ENCODE results near the gene DARS1. TPM values are rescaled to one million over a fixed set of nuclear protein-coding genes. Genes with fewer than 3 reads are reported as not detected.

Gene DARS1
- polyA plus RNA-seq, 2 donors, result 52.5 to 141 TPM

DNA sequence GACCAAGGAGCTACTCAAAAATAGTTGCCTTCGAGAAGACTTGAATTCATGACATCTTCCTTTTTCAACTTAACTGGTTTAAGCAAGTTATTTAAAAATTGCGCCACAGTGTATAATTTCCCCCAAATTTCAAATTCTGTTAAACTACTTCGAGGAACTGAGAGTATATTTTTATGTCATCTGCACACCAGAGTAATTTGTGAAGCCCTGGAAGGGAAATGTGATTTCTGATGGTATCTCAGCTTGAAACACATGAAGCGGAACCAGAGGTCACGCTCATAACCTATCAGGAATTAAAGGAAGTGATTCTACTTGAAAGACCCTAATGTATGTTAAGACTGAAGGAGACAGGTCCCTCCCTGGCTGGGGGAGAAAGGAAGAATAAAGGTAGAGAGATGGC, 33.9 kb upstream of the DARS1 start:
- 73 to 79% methylated on average over 5 of the region's 5 CpGs for WGBS, 2 donors

DNA sequence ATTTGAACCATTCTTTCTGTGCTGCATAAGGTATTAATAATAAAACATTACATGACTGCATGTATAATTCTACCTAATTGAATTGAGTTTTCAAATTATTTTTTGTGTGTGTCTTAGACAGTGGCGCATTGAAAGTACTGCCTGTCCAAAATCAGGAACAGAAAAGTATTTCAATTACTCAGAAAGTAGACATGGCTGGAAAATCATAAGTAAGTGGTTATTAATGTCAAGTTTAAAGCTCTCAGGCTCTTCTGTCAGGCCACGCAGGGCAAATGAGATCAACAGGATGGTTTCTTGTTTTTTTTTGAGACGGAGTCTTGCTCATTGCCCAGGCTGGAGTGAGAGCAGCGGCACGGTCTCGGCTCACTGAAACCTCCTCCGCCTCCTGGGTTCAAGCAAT, 32.4 kb upstream of the DARS1 start:
- 96% methylated on average over 7 of the region's 7 CpGs for WGBS, 2 donors
- Histone ChIP-seq H3K27me3 (ENCODE audit: control insufficient read depth in 1 of 2, insufficient read depth in 2 of 2, low read length in 2 of 2) (no peaks in the 10 kb centered on the region), H3K4me3 (ENCODE audit: low read depth in 1 of 2, low read length in 2 of 2) (no peak overlapping the region), H3K9me3 (ENCODE audit: control insufficient read depth in 2 of 2, insufficient read depth in 1 of 2, low read depth in 1 of 2, low read length in 1 of 2) (no peaks in the 10 kb centered on the region), H3K4me1 (ENCODE audit: control insufficient read depth in 2 of 2, insufficient read depth in 2 of 2, low read length in 1 of 2) (no peaks in the 10 kb centered on the region), H3K27ac (ENCODE audit: low read depth in 2 of 2, low read length in 1 of 2) (no peak overlapping the region), H3K36me3 (ENCODE audit: control insufficient read depth in 2 of 2, insufficient read depth in 2 of 2, low read length in 1 of 2) (no peaks in the 10 kb centered on the region)

More for the DNA sequence above, 33.9 kb upstream of the DARS1 start:
- Histone ChIP-seq H3K36me3 (ENCODE audit: control insufficient read depth in 2 of 2, insufficient read depth in 2 of 2, low read length in 1 of 2) (no peaks in the 10 kb centered on the region), H3K27me3 (ENCODE audit: control insufficient read depth in 1 of 2, insufficient read depth in 2 of 2, low read length in 2 of 2) (no peaks in the 10 kb centered on the region), H3K4me3 (ENCODE audit: low read depth in 1 of 2, low read length in 2 of 2) (no peak overlapping the region), H3K27ac (ENCODE audit: low read depth in 2 of 2, low read length in 1 of 2) (no peak overlapping the region), H3K9me3 (ENCODE audit: control insufficient read depth in 2 of 2, insufficient read depth in 1 of 2, low read depth in 1 of 2, low read length in 1 of 2) (no peaks in the 10 kb centered on the region), H3K4me1 (ENCODE audit: control insufficient read depth in 2 of 2, insufficient read depth in 2 of 2, low read length in 1 of 2) (no peaks in the 10 kb centered on the region)

DNA sequence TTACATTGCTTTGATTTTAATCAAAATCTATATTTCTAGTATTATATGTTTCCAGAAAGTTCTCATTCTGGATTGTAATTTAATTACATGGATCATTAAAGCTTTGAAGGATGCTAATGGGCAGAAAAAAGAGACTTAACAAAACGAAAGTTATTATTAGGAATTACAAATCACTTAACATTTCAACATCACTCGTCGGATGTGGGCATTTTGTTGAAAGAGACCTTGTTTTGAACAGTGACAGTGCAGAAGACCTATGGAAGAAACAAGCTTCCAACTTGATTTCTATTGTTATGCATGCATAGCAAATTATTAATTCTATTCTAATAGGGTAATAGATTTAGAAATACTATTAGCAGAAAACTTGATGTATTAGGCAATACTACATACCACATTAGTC, 31.4 kb upstream of the DARS1 start:
- 86 to 88% methylated on average over 3 of the region's 3 CpGs for WGBS, 2 donors

DNA sequence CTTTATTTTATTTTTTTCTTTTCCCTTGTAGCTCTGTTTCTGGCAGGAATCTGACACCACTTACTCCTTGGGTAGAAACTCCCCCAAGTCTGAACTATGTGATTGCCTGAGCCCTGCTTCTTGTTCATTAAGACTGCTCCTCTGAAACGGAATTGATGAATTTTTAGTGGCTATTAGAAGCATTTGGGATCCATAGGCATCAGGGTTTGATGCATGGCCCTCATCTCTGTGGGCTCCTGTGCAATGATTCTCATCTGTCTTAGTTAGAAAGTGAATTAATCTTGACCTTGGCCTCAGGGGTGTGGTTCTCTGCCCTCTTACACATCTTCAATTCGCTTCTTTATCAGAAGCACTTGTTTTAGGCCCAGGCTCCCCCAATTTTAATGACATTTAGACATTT, 31.0 kb upstream of the DARS1 start:
- WGBS, 2 donors, result 82 to 83% methylated on average over 2 of the region's 2 CpGs
- H3K27me3 ChIP-seq (ENCODE audit: control insufficient read depth in 1 of 2, insufficient read depth in 2 of 2, low read length in 2 of 2), result peaks cover 0 to 2% of the 10 kb centered on the region in 2 donors
- no peak overlapping the region for H3K27ac ChIP-seq (ENCODE audit: low read depth in 2 of 2, low read length in 1 of 2)
- H3K9me3 ChIP-seq (ENCODE audit: control insufficient read depth in 2 of 2, insufficient read depth in 1 of 2, low read depth in 1 of 2, low read length in 1 of 2), result no peaks in the 10 kb centered on the region
- H3K36me3 ChIP-seq (ENCODE audit: control insufficient read depth in 2 of 2, insufficient read depth in 2 of 2, low read length in 1 of 2), result no peaks in the 10 kb centered on the region
- H3K4me3 ChIP-seq (ENCODE audit: low read depth in 1 of 2, low read length in 2 of 2), result no peak overlapping the region
- no peaks in the 10 kb centered on the region for H3K4me1 ChIP-seq (ENCODE audit: control insufficient read depth in 2 of 2, insufficient read depth in 2 of 2, low read length in 1 of 2)

More for the DNA sequence above, 31.4 kb upstream of the DARS1 start:
- no peak overlapping the region for H3K4me3 ChIP-seq (ENCODE audit: low read depth in 1 of 2, low read length in 2 of 2)
- peaks cover 0 to 2% of the 10 kb centered on the region in 2 donors for H3K27me3 ChIP-seq (ENCODE audit: control insufficient read depth in 1 of 2, insufficient read depth in 2 of 2, low read length in 2 of 2)
- H3K27ac ChIP-seq (ENCODE audit: low read depth in 2 of 2, low read length in 1 of 2), result no peak overlapping the region
- no peaks in the 10 kb centered on the region for H3K4me1 ChIP-seq (ENCODE audit: control insufficient read depth in 2 of 2, insufficient read depth in 2 of 2, low read length in 1 of 2)
- no peaks in the 10 kb centered on the region for H3K9me3 ChIP-seq (ENCODE audit: control insufficient read depth in 2 of 2, insufficient read depth in 1 of 2, low read depth in 1 of 2, low read length in 1 of 2)
- H3K36me3 ChIP-seq (ENCODE audit: control insufficient read depth in 2 of 2, insufficient read depth in 2 of 2, low read length in 1 of 2), result no peaks in the 10 kb centered on the region

DNA sequence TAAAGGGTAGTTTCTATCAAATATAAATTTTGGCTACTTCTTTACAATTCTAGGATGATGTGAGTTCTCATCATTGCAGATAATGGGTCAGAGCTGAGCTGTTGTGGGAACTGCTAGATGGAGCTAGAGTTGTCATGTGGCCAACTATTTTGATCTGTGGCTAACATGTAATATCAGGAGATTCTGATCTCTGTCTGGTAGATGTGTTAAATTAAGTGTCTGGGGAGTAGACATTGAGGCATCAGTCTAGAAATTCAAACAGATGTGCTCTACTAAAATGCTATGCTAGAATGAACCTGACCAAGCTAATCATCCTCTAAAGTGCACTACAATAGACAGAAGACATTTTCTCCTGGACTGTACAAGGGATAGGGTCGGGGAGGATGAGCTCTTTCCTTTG, 30.3 kb upstream of the DARS1 start:
- 53 to 86% methylated on average over 1 of the region's 1 CpG for WGBS, 2 donors
- H3K27me3 ChIP-seq (ENCODE audit: control insufficient read depth in 1 of 2, insufficient read depth in 2 of 2, low read length in 2 of 2), result peaks cover 0 to 2% of the 10 kb centered on the region in 2 donors
- H3K36me3 ChIP-seq (ENCODE audit: control insufficient read depth in 2 of 2, insufficient read depth in 2 of 2, low read length in 1 of 2), result no peaks in the 10 kb centered on the region
- H3K4me1 ChIP-seq (ENCODE audit: control insufficient read depth in 2 of 2, insufficient read depth in 2 of 2, low read length in 1 of 2), result no peaks in the 10 kb centered on the region
- H3K27ac ChIP-seq (ENCODE audit: low read depth in 2 of 2, low read length in 1 of 2), result no peak overlapping the region
- H3K4me3 ChIP-seq (ENCODE audit: low read depth in 1 of 2, low read length in 2 of 2), result no peak overlapping the region
- no peaks in the 10 kb centered on the region for H3K9me3 ChIP-seq (ENCODE audit: control insufficient read depth in 2 of 2, insufficient read depth in 1 of 2, low read depth in 1 of 2, low read length in 1 of 2)

DNA sequence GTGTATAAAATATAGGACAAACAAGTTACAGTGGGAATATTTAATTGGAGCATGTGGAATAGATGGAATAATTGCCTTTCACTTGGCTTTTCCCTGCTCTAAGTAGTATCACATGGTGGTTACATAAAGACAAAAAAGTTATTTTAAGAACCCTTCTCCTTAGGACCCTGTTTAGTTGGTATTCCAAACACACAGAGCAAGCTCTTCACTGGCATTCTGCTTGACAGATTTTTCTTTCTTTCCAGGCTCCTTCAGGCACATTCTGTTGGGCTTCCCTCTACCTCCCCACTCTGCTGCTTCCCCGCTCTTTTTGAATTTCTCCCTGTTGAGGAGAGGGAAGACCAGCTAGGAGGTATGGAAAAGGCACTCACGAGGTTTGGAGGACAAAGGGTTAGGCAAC, 29.0 kb upstream of the DARS1 start:
- Histone ChIP-seq H3K4me3 (ENCODE audit: low read depth in 1 of 2, low read length in 2 of 2) (no peak overlapping the region), H3K9me3 (ENCODE audit: control insufficient read depth in 2 of 2, insufficient read depth in 1 of 2, low read depth in 1 of 2, low read length in 1 of 2) (no peaks in the 10 kb centered on the region), H3K27me3 (ENCODE audit: control insufficient read depth in 1 of 2, insufficient read depth in 2 of 2, low read length in 2 of 2) (peaks cover 0 to 2% of the 10 kb centered on the region in 2 donors), H3K36me3 (ENCODE audit: control insufficient read depth in 2 of 2, insufficient read depth in 2 of 2, low read length in 1 of 2) (no peaks in the 10 kb centered on the region), H3K27ac (ENCODE audit: low read depth in 2 of 2, low read length in 1 of 2) (no peak overlapping the region), H3K4me1 (ENCODE audit: control insufficient read depth in 2 of 2, insufficient read depth in 2 of 2, low read length in 1 of 2) (no peaks in the 10 kb centered on the region)
- WGBS, 2 donors, result 87 to 90% methylated on average over 2 of the region's 2 CpGs

DNA sequence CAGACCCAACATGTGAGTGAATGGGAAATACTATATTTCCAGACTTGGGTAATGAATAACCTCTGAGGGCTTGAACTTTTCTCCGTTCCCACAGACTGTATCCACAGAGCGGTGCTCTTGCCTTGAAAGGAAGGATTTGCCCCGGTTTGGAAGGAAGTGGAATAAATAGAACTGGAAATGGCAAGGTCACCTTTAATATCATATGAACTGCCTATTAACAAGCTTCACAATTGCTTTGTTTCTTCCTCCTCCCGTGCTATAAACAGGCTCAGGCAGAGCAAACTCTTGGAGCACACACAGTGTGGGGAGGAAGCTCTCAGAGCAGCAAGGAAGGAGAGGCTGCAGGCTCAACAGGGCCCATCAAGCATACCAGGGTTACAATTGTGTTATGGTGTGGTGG, 28.5 kb upstream of the DARS1 start:
- no peaks in the 10 kb centered on the region for H3K9me3 ChIP-seq (ENCODE audit: control insufficient read depth in 2 of 2, insufficient read depth in 1 of 2, low read depth in 1 of 2, low read length in 1 of 2)
- H3K27me3 ChIP-seq (ENCODE audit: control insufficient read depth in 1 of 2, insufficient read depth in 2 of 2, low read length in 2 of 2), result peaks cover 0 to 2% of the 10 kb centered on the region in 2 donors
- no peak overlapping the region for H3K27ac ChIP-seq (ENCODE audit: low read depth in 2 of 2, low read length in 1 of 2)
- 49 to 62% methylated on average over 4 of the region's 4 CpGs for WGBS, 2 donors
- H3K36me3 ChIP-seq (ENCODE audit: control insufficient read depth in 2 of 2, insufficient read depth in 2 of 2, low read length in 1 of 2), result no peaks in the 10 kb centered on the region
- no peaks in the 10 kb centered on the region for H3K4me1 ChIP-seq (ENCODE audit: control insufficient read depth in 2 of 2, insufficient read depth in 2 of 2, low read length in 1 of 2)
- no peak overlapping the region for H3K4me3 ChIP-seq (ENCODE audit: low read depth in 1 of 2, low read length in 2 of 2)

DNA sequence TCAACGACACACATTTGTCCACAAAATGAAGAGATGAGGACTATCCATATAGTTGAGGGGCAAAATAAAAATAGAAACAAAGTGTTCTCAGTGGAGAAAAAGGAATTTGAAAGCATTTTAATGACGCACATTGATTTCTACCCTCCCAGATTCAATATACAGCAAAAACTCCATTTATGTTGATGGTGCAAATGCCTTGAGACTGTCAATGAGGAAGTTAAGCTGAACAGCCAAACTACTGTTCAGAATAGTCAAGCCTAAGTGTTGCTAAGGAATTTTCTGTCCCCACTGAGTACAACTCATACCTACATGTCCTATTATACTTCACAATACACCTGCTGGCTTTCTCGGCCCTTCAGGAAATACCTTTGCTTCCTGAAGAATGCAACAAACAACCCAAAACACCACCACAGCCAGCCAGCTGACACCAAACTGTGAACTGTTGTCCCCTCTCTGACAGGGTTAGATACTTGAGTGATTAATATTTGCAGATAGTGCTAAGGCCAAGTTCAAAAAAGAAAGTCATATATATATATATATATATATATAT, 27.8 kb upstream of the DARS1 start:
- Histone ChIP-seq H3K9me3 (ENCODE audit: control insufficient read depth in 2 of 2, insufficient read depth in 1 of 2, low read depth in 1 of 2, low read length in 1 of 2) (no peaks in the 10 kb centered on the region), H3K4me1 (ENCODE audit: control insufficient read depth in 2 of 2, insufficient read depth in 2 of 2, low read length in 1 of 2) (no peaks in the 10 kb centered on the region), H3K4me3 (ENCODE audit: low read depth in 1 of 2, low read length in 2 of 2) (no peak overlapping the region), H3K27ac (ENCODE audit: low read depth in 2 of 2, low read length in 1 of 2) (no peak overlapping the region), H3K27me3 (ENCODE audit: control insufficient read depth in 1 of 2, insufficient read depth in 2 of 2, low read length in 2 of 2) (peaks cover 0 to 2% of the 10 kb centered on the region in 2 donors), H3K36me3 (ENCODE audit: control insufficient read depth in 2 of 2, insufficient read depth in 2 of 2, low read length in 1 of 2) (no peaks in the 10 kb centered on the region)
- 84 to 93% methylated on average over 3 of the region's 3 CpGs for WGBS, 2 donors

DNA sequence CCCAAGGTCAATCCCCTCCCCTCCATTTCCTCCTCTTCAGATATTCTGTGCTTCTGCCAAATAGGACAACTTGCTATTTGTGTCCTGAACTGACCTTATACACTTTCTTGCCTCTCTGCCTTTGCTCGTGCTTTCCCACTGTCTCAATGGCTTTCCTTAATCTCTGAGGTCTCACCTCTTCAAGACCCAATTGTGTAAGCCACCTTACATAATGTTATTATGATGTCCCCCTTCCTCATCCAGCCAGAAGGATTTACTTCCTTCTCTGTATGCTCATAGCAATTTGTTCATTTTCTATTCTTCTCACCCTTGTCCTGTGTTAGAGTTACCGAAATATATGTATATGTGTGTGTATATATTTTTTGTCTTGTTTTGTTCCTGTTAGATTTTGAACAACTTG, 26.9 kb upstream of the DARS1 start:
- Histone ChIP-seq H3K36me3 (ENCODE audit: control insufficient read depth in 2 of 2, insufficient read depth in 2 of 2, low read length in 1 of 2) (no peaks in the 10 kb centered on the region), H3K4me1 (ENCODE audit: control insufficient read depth in 2 of 2, insufficient read depth in 2 of 2, low read length in 1 of 2) (no peaks in the 10 kb centered on the region), H3K9me3 (ENCODE audit: control insufficient read depth in 2 of 2, insufficient read depth in 1 of 2, low read depth in 1 of 2, low read length in 1 of 2) (no peaks in the 10 kb centered on the region), H3K4me3 (ENCODE audit: low read depth in 1 of 2, low read length in 2 of 2) (no peak overlapping the region), H3K27ac (ENCODE audit: low read depth in 2 of 2, low read length in 1 of 2) (no peak overlapping the region), H3K27me3 (ENCODE audit: control insufficient read depth in 1 of 2, insufficient read depth in 2 of 2, low read length in 2 of 2) (peaks cover 0 to 2% of the 10 kb centered on the region in 2 donors)
- WGBS, 2 donors, result 84 to 88% methylated on average over 2 of the region's 2 CpGs

DNA sequence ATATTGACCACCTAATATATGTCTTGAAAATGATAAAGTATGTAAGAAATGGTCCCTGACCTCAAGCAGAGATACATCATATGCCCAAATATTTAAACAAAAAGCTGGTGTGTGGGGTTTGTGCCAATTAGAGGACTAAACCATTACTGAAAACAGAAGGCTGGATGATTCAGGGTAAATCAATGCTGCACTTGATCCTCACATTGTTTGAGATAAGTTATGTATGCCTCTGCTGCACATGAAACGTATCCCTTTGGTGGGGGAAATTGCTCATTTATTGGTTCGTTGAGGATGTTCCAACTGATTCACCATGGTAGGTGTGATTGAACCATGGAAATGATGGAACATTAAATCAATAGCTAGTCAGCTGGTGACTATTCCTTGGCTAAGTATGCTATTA, 24.7 kb upstream of the DARS1 start:
- H3K4me1 ChIP-seq (ENCODE audit: control insufficient read depth in 2 of 2, insufficient read depth in 2 of 2, low read length in 1 of 2), result no peaks in the 10 kb centered on the region
- WGBS, 2 donors, result 73 to 81% methylated on average over 2 of the region's 2 CpGs
- no peaks in the 10 kb centered on the region for H3K36me3 ChIP-seq (ENCODE audit: control insufficient read depth in 2 of 2, insufficient read depth in 2 of 2, low read length in 1 of 2)
- peaks cover 0 to 2% of the 10 kb centered on the region in 2 donors for H3K27me3 ChIP-seq (ENCODE audit: control insufficient read depth in 1 of 2, insufficient read depth in 2 of 2, low read length in 2 of 2)
- H3K9me3 ChIP-seq (ENCODE audit: control insufficient read depth in 2 of 2, insufficient read depth in 1 of 2, low read depth in 1 of 2, low read length in 1 of 2), result no peaks in the 10 kb centered on the region
- H3K27ac ChIP-seq (ENCODE audit: low read depth in 2 of 2, low read length in 1 of 2), result no peak overlapping the region
- H3K4me3 ChIP-seq (ENCODE audit: low read depth in 1 of 2, low read length in 2 of 2), result no peak overlapping the region

All from esophagus (tissue), 2 donors.